ENCODE data around the gene CYB561D2. TPM values are rescaled to one million over a fixed set of nuclear protein-coding genes. Genes with fewer than 3 reads are reported as not detected.

The CYB561D2 gene
- polyA plus RNA-seq, 1 donor from 2014 or later = 21.2 TPM

DNA sequence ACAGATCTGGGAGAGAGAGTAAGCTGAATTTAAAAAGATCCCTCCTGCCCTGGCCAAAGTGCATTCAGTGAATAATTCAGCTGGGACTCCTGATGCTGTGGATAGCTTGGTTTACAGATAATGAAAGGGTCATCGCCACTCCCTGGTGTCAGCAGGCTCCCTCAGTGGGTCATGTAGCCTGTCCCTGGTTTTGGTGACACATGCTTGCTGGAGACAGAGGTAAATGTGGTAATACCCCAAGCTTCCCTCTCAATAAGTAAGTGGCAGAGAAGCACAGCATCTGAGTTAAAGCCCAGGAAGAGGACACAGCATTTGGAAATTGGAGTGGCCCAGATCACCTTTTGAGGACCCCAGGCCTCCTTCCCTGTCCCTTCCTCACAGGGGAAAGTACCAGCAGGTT, 6.8 kb downstream of the CYB561D2 start:
- H3F3A ChIP-seq (ENCODE audit: insufficient read depth, low read length, poor library complexity, severe bottlenecking) = no peaks in the 10 kb centered on the region
- H4K20me1 ChIP-seq (ENCODE audit: insufficient read depth) = peaks cover 9% of the 10 kb centered on the region
- H3K27me3 ChIP-seq (ENCODE audit: insufficient read depth, low read depth, low read length) = no peaks in the 10 kb centered on the region
- no peak overlapping the region for H3K27ac ChIP-seq (ENCODE audit: low read length)
- H3K9me2 ChIP-seq (ENCODE audit: insufficient read depth, low read length) = no peaks in the 10 kb centered on the region
- H2AFZ ChIP-seq (ENCODE audit: low read depth, low read length) = no peak overlapping the region
- H3K4me2 ChIP-seq (ENCODE audit: low read length) = peak overlapping the region; percentile 73
- H3K4me3 ChIP-seq (ENCODE audit: low read length) = peak overlapping the region; percentile 94
- TF ChIP-seq, protein P1, sequence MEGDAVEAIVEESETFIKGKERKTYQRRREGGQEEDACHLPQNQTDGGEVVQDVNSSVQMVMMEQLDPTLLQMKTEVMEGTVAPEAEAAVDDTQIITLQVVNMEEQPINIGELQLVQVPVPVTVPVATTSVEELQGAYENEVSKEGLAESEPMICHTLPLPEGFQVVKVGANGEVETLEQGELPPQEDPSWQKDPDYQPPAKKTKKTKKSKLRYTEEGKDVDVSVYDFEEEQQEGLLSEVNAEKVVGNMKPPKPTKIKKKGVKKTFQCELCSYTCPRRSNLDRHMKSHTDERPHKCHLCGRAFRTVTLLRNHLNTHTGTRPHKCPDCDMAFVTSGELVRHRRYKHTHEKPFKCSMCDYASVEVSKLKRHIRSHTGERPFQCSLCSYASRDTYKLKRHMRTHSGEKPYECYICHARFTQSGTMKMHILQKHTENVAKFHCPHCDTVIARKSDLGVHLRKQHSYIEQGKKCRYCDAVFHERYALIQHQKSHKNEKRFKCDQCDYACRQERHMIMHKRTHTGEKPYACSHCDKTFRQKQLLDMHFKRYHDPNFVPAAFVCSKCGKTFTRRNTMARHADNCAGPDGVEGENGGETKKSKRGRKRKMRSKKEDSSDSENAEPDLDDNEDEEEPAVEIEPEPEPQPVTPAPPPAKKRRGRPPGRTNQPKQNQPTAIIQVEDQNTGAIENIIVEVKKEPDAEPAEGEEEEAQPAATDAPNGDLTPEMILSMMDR (IDR thresholded peaks at IDR 0.05; ENCODE audit: poor library complexity, severe bottlenecking) = no peak
- TF ChIP-seq RAD21 (conservative IDR thresholded peaks at IDR 0.05) = no peak
- no peak for TF ChIP-seq MXI1 (conservative IDR thresholded peaks at IDR 0.05; ENCODE audit: poor library complexity, severe bottlenecking)
- no peak for TF ChIP-seq EZH2 (IDR thresholded peaks at IDR 0.05; ENCODE audit: borderline replicate concordance, insufficient read depth, low read length, poor library complexity, severe bottlenecking)
- no peak for TF ChIP-seq SMC3 (conservative IDR thresholded peaks at IDR 0.05; ENCODE audit: poor library complexity)
- no peak for TF ChIP-seq EP300 (conservative IDR thresholded peaks at IDR 0.05; ENCODE audit: poor library complexity, severe bottlenecking)
- no peak for TF ChIP-seq POLR2AphosphoS5 (IDR thresholded peaks at IDR 0.05)
- TF ChIP-seq, protein P2, sequence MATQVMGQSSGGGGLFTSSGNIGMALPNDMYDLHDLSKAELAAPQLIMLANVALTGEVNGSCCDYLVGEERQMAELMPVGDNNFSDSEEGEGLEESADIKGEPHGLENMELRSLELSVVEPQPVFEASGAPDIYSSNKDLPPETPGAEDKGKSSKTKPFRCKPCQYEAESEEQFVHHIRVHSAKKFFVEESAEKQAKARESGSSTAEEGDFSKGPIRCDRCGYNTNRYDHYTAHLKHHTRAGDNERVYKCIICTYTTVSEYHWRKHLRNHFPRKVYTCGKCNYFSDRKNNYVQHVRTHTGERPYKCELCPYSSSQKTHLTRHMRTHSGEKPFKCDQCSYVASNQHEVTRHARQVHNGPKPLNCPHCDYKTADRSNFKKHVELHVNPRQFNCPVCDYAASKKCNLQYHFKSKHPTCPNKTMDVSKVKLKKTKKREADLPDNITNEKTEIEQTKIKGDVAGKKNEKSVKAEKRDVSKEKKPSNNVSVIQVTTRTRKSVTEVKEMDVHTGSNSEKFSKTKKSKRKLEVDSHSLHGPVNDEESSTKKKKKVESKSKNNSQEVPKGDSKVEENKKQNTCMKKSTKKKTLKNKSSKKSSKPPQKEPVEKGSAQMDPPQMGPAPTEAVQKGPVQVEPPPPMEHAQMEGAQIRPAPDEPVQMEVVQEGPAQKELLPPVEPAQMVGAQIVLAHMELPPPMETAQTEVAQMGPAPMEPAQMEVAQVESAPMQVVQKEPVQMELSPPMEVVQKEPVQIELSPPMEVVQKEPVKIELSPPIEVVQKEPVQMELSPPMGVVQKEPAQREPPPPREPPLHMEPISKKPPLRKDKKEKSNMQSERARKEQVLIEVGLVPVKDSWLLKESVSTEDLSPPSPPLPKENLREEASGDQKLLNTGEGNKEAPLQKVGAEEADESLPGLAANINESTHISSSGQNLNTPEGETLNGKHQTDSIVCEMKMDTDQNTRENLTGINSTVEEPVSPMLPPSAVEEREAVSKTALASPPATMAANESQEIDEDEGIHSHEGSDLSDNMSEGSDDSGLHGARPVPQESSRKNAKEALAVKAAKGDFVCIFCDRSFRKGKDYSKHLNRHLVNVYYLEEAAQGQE (IDR thresholded peaks at IDR 0.05; ENCODE audit: borderline replicate concordance) = no peak
- no peak for TF ChIP-seq TAF1 (IDR thresholded peaks at IDR 0.05; ENCODE audit: low read depth)
- H3K36me3 ChIP-seq (ENCODE audit: insufficient read depth, low read length) = no peaks in the 10 kb centered on the region
- H3K9me3 ChIP-seq (ENCODE audit: low read length) = no peaks in the 10 kb centered on the region
- peak overlapping the region; percentile 95 for H3K9ac ChIP-seq (ENCODE audit: low read length)
- H3K79me2 ChIP-seq (replicated peaks; ENCODE audit: insufficient read depth, low read length) = peaks cover 38% of the 10 kb centered on the region

DNA sequence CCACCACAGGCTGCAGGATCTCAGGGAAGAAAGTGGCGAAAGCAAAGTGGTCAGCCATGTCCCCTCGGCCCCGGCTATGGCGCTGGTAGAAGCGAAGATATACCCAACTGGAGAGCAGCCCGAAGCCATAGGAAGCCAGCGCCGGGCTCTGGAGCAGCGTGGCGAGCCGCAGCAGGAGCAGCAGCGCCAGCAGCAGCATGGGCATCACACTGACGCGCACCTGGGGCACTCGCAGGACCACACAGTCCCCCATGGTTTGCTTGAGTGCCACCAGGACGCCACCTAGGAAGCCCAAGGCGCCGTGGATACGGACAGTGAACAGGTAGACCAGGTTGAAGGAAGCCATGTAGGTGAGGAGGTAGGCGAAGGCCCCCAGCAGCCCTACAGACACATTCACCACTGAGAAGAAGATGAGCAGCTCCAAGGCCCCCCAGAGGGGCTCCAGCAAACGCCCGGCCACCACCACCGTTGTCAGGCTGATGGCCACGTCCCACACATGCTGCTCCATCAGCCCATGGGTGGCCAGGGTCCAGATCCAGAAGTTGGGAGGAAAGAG, 7.8 kb downstream of the CYB561D2 start:
- H3K4me3 ChIP-seq (ENCODE audit: low read length) = peak overlapping the region; percentile 94
- H3K36me3 ChIP-seq (ENCODE audit: insufficient read depth, low read length) = no peaks in the 10 kb centered on the region
- H3K9ac ChIP-seq (ENCODE audit: low read length) = peak overlapping the region; percentile 95
- no peaks in the 10 kb centered on the region for H3K9me2 ChIP-seq (ENCODE audit: insufficient read depth, low read length)
- no peaks in the 10 kb centered on the region for H3K9me3 ChIP-seq (ENCODE audit: low read length)
- H3K79me2 ChIP-seq (replicated peaks; ENCODE audit: insufficient read depth, low read length) = peaks cover 38% of the 10 kb centered on the region
- no peak overlapping the region for H3K27ac ChIP-seq (ENCODE audit: low read length)
- H4K20me1 ChIP-seq (ENCODE audit: insufficient read depth) = peaks cover 9% of the 10 kb centered on the region
- no peaks in the 10 kb centered on the region for H3K27me3 ChIP-seq (ENCODE audit: insufficient read depth, low read depth, low read length)
- TF ChIP-seq EP300 (conservative IDR thresholded peaks at IDR 0.05; ENCODE audit: poor library complexity, severe bottlenecking) = no peak
- no peak for TF ChIP-seq MXI1 (conservative IDR thresholded peaks at IDR 0.05; ENCODE audit: poor library complexity, severe bottlenecking)
- no peak for TF ChIP-seq SMC3 (conservative IDR thresholded peaks at IDR 0.05; ENCODE audit: poor library complexity)
- no peak for TF ChIP-seq RAD21 (conservative IDR thresholded peaks at IDR 0.05)
- TF ChIP-seq, protein P1 (IDR thresholded peaks at IDR 0.05; ENCODE audit: poor library complexity, severe bottlenecking) = no peak
- no peak for TF ChIP-seq POLR2AphosphoS5 (IDR thresholded peaks at IDR 0.05)
- TF ChIP-seq, protein P2 (IDR thresholded peaks at IDR 0.05; ENCODE audit: borderline replicate concordance) = no peak
- TF ChIP-seq TAF1 (IDR thresholded peaks at IDR 0.05; ENCODE audit: low read depth) = no peak
- H2AFZ ChIP-seq (ENCODE audit: low read depth, low read length) = no peak overlapping the region
- H3K4me2 ChIP-seq (ENCODE audit: low read length) = peak overlapping the region; percentile 73
- no peaks in the 10 kb centered on the region for H3F3A ChIP-seq (ENCODE audit: insufficient read depth, low read length, poor library complexity, severe bottlenecking)

Measured in neural cell (in vitro differentiated cells).